ENCODE results near the gene GTF2A1L.

DNA sequence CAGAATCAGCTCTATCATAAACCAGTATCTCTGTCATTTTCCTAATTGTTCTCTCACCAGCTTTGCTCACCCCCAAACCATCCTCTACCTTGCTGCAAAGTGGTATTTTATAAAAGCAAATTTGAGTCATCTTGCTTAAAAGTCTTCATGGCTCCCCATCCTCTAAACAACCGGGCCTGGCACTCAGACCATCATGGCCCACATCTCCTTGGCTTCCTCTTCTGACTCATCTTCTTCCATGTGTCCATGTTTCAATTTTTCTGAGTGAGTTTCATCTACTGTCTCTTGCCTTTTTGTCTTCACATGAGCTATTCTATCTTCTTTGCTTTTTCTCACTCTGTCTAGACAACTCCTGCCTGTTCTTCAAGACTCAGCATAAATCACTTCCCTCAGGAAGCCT lies 79.2 kb downstream of the GTF2A1L start:
- no peak for TF ChIP-seq POLR2A (IDR thresholded peaks at IDR 0.05)
- TF ChIP-seq, protein P1, sequence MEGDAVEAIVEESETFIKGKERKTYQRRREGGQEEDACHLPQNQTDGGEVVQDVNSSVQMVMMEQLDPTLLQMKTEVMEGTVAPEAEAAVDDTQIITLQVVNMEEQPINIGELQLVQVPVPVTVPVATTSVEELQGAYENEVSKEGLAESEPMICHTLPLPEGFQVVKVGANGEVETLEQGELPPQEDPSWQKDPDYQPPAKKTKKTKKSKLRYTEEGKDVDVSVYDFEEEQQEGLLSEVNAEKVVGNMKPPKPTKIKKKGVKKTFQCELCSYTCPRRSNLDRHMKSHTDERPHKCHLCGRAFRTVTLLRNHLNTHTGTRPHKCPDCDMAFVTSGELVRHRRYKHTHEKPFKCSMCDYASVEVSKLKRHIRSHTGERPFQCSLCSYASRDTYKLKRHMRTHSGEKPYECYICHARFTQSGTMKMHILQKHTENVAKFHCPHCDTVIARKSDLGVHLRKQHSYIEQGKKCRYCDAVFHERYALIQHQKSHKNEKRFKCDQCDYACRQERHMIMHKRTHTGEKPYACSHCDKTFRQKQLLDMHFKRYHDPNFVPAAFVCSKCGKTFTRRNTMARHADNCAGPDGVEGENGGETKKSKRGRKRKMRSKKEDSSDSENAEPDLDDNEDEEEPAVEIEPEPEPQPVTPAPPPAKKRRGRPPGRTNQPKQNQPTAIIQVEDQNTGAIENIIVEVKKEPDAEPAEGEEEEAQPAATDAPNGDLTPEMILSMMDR (IDR thresholded peaks at IDR 0.05) = no peak

All from uterus (tissue), 2 donors.